SJCRH30 (cell line): Measurements from ENCODE around the gene TMEM106A. TPM values are rescaled to one million over a fixed set of nuclear protein-coding genes. Genes with fewer than 3 reads are reported as not detected.
"Not testable (repeated sequence)": the region's sequence is repeated elsewhere in the genome, so short reads cannot be mapped to it uniquely, and the experiment has no call there.

ENCODE experiments used
- DNase-seq, 2 experiments: peaks; one replicate each; pipeline ENCODE4 v3.0.0-alpha.2; 2015 to 2020
- H3K27ac ChIP-seq: fragments of 250-450 bp; sonication (Bioruptor Pico); 2 replicates; pipeline ENCODE4 v1.5.1; 2020; ENCODE audit warnings: mild to moderate bottlenecking, moderate library complexity
- H3K27me3 ChIP-seq: fragments of 250-450 bp; sonication (Bioruptor Pico); 2 replicates; pipeline ENCODE4 v1.5.1; 2020; ENCODE audit warnings: mild to moderate bottlenecking, moderate library complexity
- H3K36me3 ChIP-seq: fragments of 250-450 bp; sonication (Bioruptor Pico); 2 replicates; pipeline ENCODE4 v1.5.1; 2020; ENCODE audit warnings: mild to moderate bottlenecking, moderate library complexity
- H3K4me1 ChIP-seq: fragments of 250-450 bp; sonication (Bioruptor Pico); 2 replicates; pipeline ENCODE4 v1.5.1; 2020; ENCODE audit warnings: mild to moderate bottlenecking, moderate library complexity
- H3K4me3 ChIP-seq: fragments of 250-450 bp; sonication (Bioruptor Pico); 2 replicates; pipeline ENCODE4 v1.5.1; 2020; ENCODE audit warnings: mild to moderate bottlenecking, moderate library complexity
- H3K9me3 ChIP-seq: fragments of 250-450 bp; sonication (Bioruptor Pico); replicated peaks from 2 replicates; pipeline ENCODE4 v1.5.1; 2020; ENCODE audit warnings: mild to moderate bottlenecking, moderate library complexity
- total RNA-seq: library from RNA; depleted of rRNA; stranded (reverse); fragments of >200 nt; shearing (Covaris generic); gene quantifications from 2 replicates; pipeline ENCODE4 v1.2.3, GENCODE V29; 2014; rRNA removed

The TMEM106A gene, protein sequence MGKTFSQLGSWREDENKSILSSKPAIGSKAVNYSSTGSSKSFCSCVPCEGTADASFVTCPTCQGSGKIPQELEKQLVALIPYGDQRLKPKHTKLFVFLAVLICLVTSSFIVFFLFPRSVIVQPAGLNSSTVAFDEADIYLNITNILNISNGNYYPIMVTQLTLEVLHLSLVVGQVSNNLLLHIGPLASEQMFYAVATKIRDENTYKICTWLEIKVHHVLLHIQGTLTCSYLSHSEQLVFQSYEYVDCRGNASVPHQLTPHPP
- total RNA-seq, result 0.63 and 2.0 TPM in 2 replicates

DNA sequence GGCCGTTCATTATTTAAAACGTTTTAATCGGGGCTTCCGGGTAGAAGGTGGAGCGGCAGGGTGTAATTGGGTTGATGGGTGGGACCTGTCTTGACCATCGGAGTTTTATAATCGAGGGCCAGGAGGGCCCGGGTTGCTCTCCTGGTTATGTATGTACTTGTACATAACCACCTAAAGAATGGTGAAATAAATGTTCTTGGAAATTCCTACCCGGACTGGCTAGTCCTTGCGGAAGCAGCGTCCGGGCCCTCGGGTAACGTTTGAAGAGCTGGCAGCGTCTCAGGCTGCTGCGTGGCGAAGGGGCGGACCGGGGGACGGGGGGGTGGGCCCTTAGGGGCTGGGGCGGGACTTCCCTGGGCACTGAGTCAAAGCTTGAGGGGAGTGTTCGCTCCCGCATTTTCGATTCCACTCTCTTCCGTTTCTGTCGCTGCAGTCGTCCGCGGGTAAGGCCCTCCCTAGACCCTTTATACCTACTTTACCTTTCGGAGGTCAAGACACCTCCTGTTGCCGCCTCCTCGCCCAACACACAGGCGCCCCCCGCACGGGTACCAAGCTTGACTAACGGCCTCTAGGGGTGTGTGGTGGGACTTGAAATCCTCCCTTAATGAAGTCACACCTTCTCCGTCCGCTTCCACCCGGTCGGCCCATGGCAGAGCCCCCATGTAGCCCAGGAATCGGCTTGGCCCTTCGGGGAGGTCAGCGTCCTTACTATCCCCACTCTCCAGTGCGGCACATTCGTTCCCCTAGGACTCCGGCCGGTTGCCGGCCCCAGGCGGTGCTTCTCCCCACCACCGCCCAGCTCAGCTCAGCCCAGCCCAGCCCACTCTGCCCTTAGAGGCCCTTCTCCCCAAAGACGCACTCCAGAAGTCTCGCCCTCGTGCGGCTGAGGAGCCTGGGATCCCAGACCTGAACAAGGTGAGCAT, at the start of gene TMEM106A:
TMEM106A (plus strand) TSS at position 396 of the 923 bp plus-strand sequence. CDS start 1,167 bp downstream, outside the sequence.
- H3K36me3 ChIP-seq, result peaks cover 5% of the 10 kb centered on the region; the same call in 1 of the 2 replicates
- no peaks in the 10 kb centered on the region for H3K9me3 ChIP-seq
- DNase-seq, result peak; percentile 59 to 71
- H3K4me1 ChIP-seq, result peaks cover 2% of the 10 kb centered on the region; the same call in 1 of the 2 replicates
- peak within 1 kb of the TSS; percentile 67 for H3K4me3 ChIP-seq
- H3K27ac ChIP-seq, result peak within 1 kb of the TSS; percentile 36; the same call in 1 of the 2 replicates
- no peaks in the 10 kb centered on the region for H3K27me3 ChIP-seq

DNA sequence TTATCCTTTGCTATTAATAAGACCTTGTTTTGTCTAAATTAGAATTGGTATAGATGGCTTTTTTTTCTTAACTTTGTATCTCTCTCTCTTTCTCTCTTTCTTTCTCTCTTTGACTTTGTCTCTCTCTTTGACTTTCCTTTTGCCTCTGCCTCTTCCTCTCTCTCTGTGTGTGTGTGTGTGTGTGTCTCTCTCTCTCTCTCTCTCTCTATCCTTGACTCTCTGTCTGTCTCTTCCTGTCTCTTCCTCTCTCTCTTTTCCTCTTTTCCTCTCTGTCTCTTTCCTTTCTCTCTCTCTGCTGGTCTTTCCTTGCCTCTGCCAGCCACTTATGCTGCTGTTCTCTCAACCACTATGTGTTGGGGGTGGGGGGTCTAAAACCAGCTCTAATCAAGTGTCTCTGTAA, 45.7 kb upstream of the TMEM106A start:
- H3K27ac ChIP-seq, DNase-seq, H3K4me1 ChIP-seq, H3K27me3 ChIP-seq, H3K36me3 ChIP-seq, H3K9me3 ChIP-seq, H3K4me3 ChIP-seq: not testable (repeated sequence)

DNA sequence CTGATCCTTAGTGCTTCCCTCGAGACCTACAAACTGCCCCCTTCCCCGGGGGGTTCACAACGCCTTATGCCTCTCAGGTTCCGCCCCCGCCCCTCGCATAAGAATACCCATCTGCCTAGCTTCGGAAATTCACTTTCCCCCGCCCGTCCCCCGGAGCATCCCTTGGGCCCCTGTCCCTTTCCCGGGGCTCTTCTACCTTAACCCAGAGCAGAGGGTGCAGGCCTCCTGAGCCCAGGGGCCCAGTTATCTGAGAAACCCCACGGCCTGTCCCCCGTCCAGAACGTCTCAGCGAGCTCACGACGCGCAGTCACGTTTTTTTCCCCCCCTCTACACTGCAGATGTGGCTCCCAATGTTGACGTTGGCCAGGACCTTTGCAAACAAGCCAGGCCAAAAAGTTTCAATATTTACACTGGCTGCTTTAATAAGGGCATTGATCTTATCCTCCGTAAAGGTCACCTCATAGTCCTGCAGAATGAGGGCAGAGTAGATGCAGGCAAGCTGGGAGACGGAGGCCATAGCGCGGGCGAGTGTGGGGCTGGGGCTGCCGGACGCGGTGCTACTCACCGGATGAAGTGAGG, 42.0 kb upstream of the TMEM106A start:
- Histone ChIP-seq H3K4me1 (peaks cover 6% of the 10 kb centered on the region), H3K9me3 (no peaks in the 10 kb centered on the region), H3K27ac (peak overlapping the region; percentile 69; the same call in 1 of the 2 replicates), H3K36me3 (no peaks in the 10 kb centered on the region), H3K4me3 (peak overlapping the region; percentile 66), H3K27me3 (no peaks in the 10 kb centered on the region)
- peak in 1 of 2 experiments; percentile 5 for DNase-seq

DNA sequence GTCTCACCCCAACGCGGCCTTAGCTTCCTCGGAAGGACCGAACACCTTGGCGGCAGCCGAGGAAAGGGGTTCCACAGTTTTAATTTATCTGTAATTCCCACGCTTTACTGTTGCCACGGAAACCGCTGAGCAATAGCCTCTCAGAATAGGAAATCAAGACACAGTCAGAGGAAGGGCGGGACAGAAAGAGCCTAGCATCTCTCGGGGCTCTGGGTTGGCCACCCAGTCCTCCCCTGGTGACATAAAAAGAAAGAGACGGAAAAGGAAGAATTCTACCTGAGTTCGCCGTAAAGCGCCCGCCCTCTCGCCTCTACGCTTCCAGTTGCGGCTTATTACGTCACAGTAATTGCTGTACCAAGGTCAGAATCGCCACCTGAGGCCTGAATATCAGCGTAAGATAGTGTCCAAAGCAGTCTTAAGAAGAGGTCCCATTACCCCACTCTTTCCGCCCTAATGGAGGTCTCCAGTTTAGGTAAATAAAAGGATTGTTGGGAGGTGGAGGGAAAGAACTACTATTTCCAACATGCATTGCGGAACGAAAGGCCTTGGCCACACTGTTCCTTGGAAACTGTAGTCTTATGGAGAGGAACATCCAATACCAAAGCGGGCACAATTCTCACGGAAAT, 41.4 kb upstream of the TMEM106A start:
- no peaks in the 10 kb centered on the region for H3K36me3 ChIP-seq
- no peaks in the 10 kb centered on the region for H3K9me3 ChIP-seq
- H3K27ac ChIP-seq, result peak overlapping the region; percentile 69
- H3K27me3 ChIP-seq, result no peaks in the 10 kb centered on the region
- H3K4me3 ChIP-seq, result peak overlapping the region; percentile 66
- peak; percentile 79 to 86 for DNase-seq
- H3K4me1 ChIP-seq, result peaks cover 6% of the 10 kb centered on the region

DNA sequence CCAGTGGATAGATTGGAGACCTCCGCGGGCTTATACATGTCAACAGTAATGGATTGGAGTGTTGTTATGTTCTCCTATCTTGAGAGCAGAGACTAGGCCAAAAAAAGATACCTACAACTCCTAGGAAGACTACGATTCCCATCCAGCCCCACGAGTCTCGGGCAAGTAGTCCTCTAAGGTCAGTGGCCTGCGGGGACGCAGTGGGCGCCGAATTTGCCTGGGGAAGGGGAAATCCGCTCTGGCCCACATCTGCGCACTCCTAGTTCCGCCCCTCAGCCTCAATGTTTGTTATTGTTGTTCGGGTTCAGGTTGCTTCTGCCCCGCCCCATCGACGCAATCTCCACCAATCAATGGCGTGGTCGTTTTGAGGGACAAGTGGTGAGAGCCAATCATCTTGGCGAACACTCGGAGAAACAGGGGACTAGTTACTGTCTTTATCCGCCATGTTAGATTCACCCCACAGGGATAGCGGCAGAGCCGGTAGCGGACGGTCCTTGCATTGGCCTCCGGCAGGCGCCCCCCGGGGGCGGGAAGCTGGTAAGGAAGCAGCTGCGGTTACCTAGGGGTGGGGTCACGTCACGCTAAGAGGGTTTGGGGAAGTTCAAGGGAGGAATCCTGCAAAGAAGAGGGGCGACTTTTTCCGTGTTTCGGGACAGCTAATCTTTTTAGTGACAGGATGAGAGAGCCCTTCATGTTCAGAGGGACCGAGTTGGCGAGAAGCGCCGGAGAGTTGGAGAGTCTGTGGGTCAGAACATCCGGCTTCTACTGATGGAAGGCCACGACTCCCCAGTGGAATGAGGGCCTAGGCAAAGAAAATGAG, 40.7 kb upstream of the TMEM106A start, which contains the start of gene NBR1:
NBR1 (plus strand) TSS at position 449 of the 820 bp plus-strand sequence. CDS start 4,586 bp downstream, outside the sequence.
- Histone ChIP-seq H3K36me3 (no peaks in the 10 kb centered on the region), H3K4me1 (peaks cover 6% of the 10 kb centered on the region), H3K27me3 (no peaks in the 10 kb centered on the region), H3K27ac (peak within 1 kb of the TSS; percentile 69), H3K4me3 (peak within 1 kb of the TSS; percentile 66), H3K9me3 (no peaks in the 10 kb centered on the region)
- DNase-seq, result peak; percentile 97 to 99

DNA sequence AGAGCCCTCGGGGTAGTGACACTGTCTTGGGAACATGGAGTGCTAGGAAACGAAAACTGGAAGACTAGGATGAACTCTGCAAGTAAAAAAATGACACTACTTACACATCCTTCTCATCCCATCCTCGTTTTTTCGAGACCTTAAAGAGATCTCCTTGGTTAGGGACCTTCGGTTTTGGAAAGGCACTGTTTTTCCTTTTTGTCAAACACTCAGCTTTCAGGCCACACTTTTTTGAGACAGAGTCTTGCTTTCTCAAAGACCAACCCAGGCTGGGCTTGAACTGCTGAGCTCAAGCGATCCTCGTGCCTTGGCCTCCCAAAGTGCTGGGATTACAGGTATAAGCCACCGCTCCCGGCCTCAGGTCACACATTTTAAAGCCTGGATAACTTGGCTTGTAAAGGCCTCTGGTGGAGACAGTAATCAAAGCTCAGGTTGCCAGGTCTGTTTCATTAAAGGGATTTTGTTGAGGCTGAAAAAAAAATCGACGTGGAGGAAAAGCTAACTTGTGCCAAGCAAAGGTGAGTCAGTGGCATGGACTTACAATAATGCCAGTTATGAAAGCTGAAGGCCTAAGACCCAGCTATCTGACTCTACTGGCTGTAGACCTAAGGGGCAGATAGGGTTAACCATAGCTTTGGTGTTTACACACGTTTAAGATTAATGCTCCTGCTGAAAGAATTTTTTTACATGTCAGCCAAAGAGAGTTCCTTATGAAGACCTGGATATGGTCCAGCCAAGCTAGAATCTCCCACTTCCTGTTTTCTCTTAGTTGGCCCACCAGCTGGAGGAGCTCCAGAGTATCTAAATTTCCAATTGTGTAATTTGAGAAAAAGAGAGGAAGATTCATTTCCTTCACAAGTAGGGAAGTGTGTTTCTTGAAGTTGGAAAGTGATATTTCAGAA, 39.8 kb upstream of the TMEM106A start:
- Histone ChIP-seq H3K9me3 (no peaks in the 10 kb centered on the region), H3K4me3 (peak overlapping the region; percentile 66), H3K27me3 (no peaks in the 10 kb centered on the region), H3K4me1 (peaks cover 6% of the 10 kb centered on the region), H3K36me3 (peaks cover 5% of the 10 kb centered on the region; the same call in 1 of the 2 replicates), H3K27ac (peak overlapping the region; percentile 69)
- DNase-seq, result peak; percentile 46 to 71

DNA sequence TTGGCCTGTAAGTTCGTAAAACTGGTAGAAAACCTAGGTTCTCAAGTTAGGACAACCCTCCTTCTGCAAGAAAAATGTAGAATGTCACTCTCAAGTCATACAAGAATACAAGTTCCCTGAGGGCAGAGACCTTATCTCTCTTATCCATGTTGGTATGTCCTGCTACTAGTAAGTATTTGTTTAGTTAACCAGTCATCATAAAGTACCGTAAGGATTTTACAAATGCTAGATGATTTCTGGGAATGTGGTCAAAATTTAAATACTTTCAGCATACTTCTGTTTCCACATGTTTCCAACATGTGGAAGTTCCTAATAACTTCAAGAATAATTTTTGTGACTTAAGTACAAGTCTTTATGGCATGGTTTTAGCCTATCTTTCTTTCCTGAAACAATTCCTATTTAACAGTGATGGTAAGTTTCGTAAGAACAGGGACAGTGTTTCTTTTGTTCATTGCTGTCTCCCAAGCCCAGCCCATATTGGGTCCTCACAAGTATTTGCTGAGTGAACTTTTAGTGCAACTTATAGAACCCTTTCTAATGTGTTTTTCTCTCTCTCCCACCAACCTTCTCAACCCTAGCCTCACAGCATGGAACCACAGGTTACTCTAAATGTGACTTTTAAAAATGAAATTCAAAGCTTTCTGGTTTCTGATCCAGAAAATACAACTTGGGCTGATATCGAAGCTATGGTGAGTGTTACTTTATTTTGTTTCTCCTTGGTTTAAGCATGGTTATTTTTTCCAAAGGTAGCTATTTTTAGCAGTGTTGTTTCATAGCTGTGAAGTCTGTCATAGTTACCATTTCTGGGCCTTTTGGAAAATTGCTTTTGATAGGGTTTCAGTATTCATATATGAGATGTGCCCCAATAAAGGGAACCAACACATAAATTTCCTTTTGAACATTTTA, 36.2 kb upstream of the TMEM106A start:
- Histone ChIP-seq H3K27ac (no peak overlapping the region), H3K9me3 (no peaks in the 10 kb centered on the region), H3K4me1 (peaks cover 6% of the 10 kb centered on the region), H3K36me3 (peaks cover 6% of the 10 kb centered on the region; the same call in 1 of the 2 replicates), H3K4me3 (no peak overlapping the region), H3K27me3 (no peaks in the 10 kb centered on the region)
- no peak for DNase-seq

DNA sequence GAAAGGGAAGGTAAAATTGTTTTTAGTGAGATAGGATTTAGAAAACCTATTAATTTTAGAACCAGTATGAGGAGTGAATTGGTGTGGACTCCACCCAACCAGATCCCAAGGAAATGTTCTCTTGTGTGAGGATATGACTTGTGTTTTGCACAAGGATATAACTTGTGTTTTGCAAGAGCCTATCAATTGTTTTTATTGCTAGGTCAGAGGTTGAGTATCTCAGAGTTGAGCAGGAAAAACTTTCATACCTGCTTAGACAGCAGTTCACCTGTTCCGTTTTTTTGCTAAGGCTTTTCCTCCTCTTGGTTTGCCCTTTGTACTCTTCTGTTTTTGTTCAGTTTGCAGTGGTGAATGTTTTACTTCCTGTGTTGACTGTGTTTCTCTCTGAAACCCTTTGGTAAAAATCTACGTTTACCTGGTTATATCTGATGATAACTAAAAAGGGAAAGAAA, 35.5 kb upstream of the TMEM106A start:
- no peak overlapping the region for H3K27ac ChIP-seq
- no peak for DNase-seq
- peaks cover 6% of the 10 kb centered on the region for H3K4me1 ChIP-seq
- H3K9me3 ChIP-seq, result no peaks in the 10 kb centered on the region
- H3K27me3 ChIP-seq, result no peaks in the 10 kb centered on the region
- H3K36me3 ChIP-seq, result peaks cover 6% of the 10 kb centered on the region; the same call in 1 of the 2 replicates
- no peak overlapping the region for H3K4me3 ChIP-seq

DNA sequence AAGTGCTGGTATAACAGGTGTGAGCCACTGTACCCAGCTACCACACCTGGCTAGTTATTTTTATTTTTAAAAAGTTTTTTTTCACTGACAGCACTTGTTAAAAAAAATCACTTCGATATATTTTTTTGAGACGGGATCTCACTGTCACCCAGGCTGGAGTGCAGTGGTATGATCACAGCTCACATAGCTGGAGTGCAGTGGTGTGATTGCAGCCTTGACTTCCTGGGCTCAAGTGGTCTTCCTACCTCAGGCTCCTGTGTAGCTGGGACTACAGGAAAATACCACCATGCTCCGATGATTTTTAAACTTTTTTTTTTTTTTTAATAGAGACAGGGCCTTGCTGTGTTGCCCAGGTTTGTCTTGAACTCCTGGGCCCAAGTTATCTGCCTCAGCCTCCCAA, 27.8 kb upstream of the TMEM106A start:
- no peak for DNase-seq
- no peaks in the 10 kb centered on the region for H3K27me3 ChIP-seq
- peaks cover 12% of the 10 kb centered on the region for H3K36me3 ChIP-seq
- H3K27ac ChIP-seq, result no peak overlapping the region
- no peaks in the 10 kb centered on the region for H3K4me1 ChIP-seq
- no peaks in the 10 kb centered on the region for H3K9me3 ChIP-seq
- H3K4me3 ChIP-seq, result no peak overlapping the region

DNA sequence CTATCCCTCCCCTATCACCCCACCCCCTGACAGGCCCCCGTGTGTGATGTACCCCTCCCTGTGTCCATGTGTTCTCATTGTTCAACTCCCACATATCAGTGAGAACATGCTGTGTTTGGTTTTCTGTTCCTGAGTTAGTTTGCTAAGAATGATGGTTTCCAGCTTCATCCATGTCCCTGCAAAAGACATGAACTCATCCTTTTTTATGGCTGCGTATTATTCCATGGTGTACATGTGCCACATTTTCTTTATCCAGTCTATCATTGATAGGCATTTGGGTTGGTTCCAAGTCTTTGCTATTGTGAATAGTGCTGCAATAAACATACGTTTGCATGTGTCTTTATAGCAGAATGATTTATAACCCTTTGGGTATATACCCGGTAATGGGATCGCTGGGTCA, 25.0 kb upstream of the TMEM106A start:
- H3K4me3 ChIP-seq, DNase-seq, H3K9me3 ChIP-seq, H3K27me3 ChIP-seq, H3K4me1 ChIP-seq, H3K27ac ChIP-seq: not testable (repeated sequence)
- H3K36me3 ChIP-seq, result peaks cover 30% of the 10 kb centered on the region

DNA sequence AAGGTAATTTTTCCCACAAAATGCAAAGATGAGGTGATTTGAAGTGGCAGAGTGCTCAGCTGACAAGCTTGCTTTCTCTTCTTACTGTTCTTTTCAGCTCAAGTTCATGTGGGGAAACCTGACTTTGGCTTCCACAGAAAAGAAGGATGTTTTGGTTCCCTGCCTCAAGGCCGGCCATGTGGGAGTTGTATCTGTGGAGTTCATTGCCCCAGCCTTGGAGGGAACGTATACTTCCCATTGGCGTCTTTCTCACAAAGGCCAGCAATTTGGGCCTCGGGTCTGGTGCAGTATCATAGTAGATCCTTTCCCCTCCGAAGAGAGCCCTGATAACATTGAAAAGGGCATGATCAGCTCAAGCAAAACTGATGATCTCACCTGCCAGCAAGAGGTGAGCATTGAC, 18.4 kb upstream of the TMEM106A start:
- H3K27me3 ChIP-seq, result no peaks in the 10 kb centered on the region
- H3K9me3 ChIP-seq, result no peaks in the 10 kb centered on the region
- no peak overlapping the region for H3K4me3 ChIP-seq
- peaks cover 51% of the 10 kb centered on the region for H3K36me3 ChIP-seq
- H3K27ac ChIP-seq, result no peak overlapping the region
- no peaks in the 10 kb centered on the region for H3K4me1 ChIP-seq
- no peak for DNase-seq

DNA sequence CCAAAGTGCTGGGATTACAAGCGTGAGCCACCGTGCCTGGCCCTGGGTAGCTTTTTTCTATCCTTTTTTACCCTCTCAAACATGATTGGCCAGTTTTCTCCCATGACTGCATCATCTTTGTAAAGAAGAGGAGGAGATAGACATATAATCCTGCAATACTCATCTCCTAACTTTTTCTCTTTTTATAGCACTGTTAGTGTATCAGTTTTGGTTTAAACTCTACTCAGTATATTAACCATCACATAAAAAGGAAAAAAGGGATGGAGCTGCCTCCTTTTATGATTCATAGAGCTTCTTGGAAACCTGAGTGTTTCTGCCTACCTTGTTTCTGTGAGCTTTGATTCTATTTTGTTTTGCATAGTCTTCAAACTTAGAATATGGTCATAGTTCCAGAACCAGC, 12.0 kb upstream of the TMEM106A start:
- H3K9me3 ChIP-seq, result no peaks in the 10 kb centered on the region
- no peak overlapping the region for H3K4me3 ChIP-seq
- no peak overlapping the region for H3K27ac ChIP-seq
- H3K4me1 ChIP-seq, result no peaks in the 10 kb centered on the region
- no peak for DNase-seq
- peaks cover 36% of the 10 kb centered on the region for H3K36me3 ChIP-seq
- H3K27me3 ChIP-seq, result no peaks in the 10 kb centered on the region
